Liver (tissue), 9 donors: Measurements from ENCODE around the gene MAP1A. TPM values are rescaled to one million over a fixed set of nuclear protein-coding genes. Genes with fewer than 3 reads are reported as not detected.

ENCODE experiments used
- DNase-seq: peaks from one replicate; pipeline ENCODE4 v3.0.0-alpha.2; 2017; ENCODE audit warnings: low spot score
- H3K27ac ChIP-seq, 2 donors: one replicate each; pipeline ENCODE4 v1.7.0; 2013; ENCODE audit warnings: inconsistent platforms in 2 of 2, low read length in 2 of 2, control low read depth in 1 of 2, low read depth in 1 of 2, mild to moderate bottlenecking in 1 of 2
- H3K27me3 ChIP-seq, 4 donors: one replicate each; pipeline versions ENCODE4 v1.6.1 to v1.7.0; 2013; ENCODE audit warnings: low read length in 3 of 4, inconsistent platforms in 1 of 4, mild to moderate bottlenecking in 1 of 4, moderate library complexity in 1 of 4; ENCODE audit not compliant: control insufficient read depth in 4 of 4, insufficient read depth in 4 of 4
- H3K36me3 ChIP-seq, 4 donors: one replicate each; pipeline versions ENCODE4 v1.6.1 to v1.7.0; 2013; ENCODE audit warnings: low read length in 3 of 4, mild to moderate bottlenecking in 3 of 4, low read depth in 1 of 4, moderate library complexity in 1 of 4; ENCODE audit not compliant: control insufficient read depth in 4 of 4, insufficient read depth in 3 of 4
- H3K4me1 ChIP-seq, 4 donors: one replicate each; pipeline versions ENCODE4 v1.6.1 to v1.7.0; 2013; ENCODE audit warnings: low read length in 3 of 4, mild to moderate bottlenecking in 3 of 4, moderate library complexity in 1 of 4; ENCODE audit not compliant: control insufficient read depth in 4 of 4, insufficient read depth in 4 of 4
- H3K4me3 ChIP-seq, 3 donors: one replicate each; pipeline versions ENCODE4 v1.6.1 to v1.7.0; 2013; ENCODE audit warnings: low read length in 3 of 3, control low read depth in 1 of 3, low read depth in 1 of 3, mild to moderate bottlenecking in 1 of 3
- H3K9ac ChIP-seq, 2 donors: one replicate each; pipeline ENCODE4 v1.7.0; 2013; ENCODE audit warnings: low read length in 2 of 2, mild to moderate bottlenecking in 2 of 2, moderate library complexity in 2 of 2, control low read depth in 1 of 2, low read depth in 1 of 2
- H3K9me3 ChIP-seq, 4 donors: one replicate each; pipeline versions ENCODE4 v1.6.1 to v1.7.0; 2013; ENCODE audit warnings: low read length in 3 of 4; ENCODE audit not compliant: control insufficient read depth in 4 of 4
- EGR1 ChIP-seq, 2 donors: IDR thresholded peaks; 2 replicates each; pipeline ENCODE4 v1.6.1; 2016 to 2018; ENCODE audit warnings: antibody characterized with exemption in 2 of 2, low read depth in 2 of 2
- FOXA1 ChIP-seq: IDR thresholded peaks from 2 replicates; pipeline ENCODE4 v1.6.1; 2016; ENCODE audit warnings: antibody characterized with exemption
- GABPA ChIP-seq, 2 donors: IDR thresholded peaks in 1 of 2; conservative IDR thresholded peaks in 1 of 2; 2 replicates each; pipeline ENCODE4 v1.6.1; 2016; ENCODE audit warnings: antibody characterized with exemption in 2 of 2, mild to moderate bottlenecking in 1 of 2, moderate library complexity in 1 of 2
- HNF4A ChIP-seq, 2 donors: conservative IDR thresholded peaks; 2 replicates each; pipeline ENCODE4 v1.6.1; 2016; ENCODE audit warnings: antibody characterized with exemption in 2 of 2, mild to moderate bottlenecking in 2 of 2
- HNF4G ChIP-seq: IDR thresholded peaks from 2 replicates; pipeline ENCODE4 v1.6.1; 2016; ENCODE audit warnings: antibody characterized with exemption
- JUND ChIP-seq, 2 donors: IDR thresholded peaks; 2 replicates each; pipeline ENCODE4 v1.6.1; 2016; ENCODE audit warnings: antibody characterized with exemption in 2 of 2
- MAX ChIP-seq: IDR thresholded peaks from 2 replicates; pipeline ENCODE4 v1.6.1; 2016; ENCODE audit warnings: antibody characterized with exemption
- NR2F2 ChIP-seq: IDR thresholded peaks from 2 replicates; pipeline ENCODE4 v1.6.1; 2016; ENCODE audit warnings: antibody characterized with exemption
- RAD21 ChIP-seq, 2 donors: IDR thresholded peaks; 2 replicates each; pipeline ENCODE4 v1.6.1; 2016; ENCODE audit warnings: antibody characterized with exemption in 2 of 2, mild to moderate bottlenecking in 2 of 2
- REST ChIP-seq: IDR thresholded peaks from 2 replicates; pipeline ENCODE4 v1.6.1; 2016; ENCODE audit warnings: antibody characterized with exemption, mild to moderate bottlenecking
- RXRA ChIP-seq, 2 donors: IDR thresholded peaks; 2 replicates each; pipeline ENCODE4 v1.6.1; 2017 to 2018; ENCODE audit warnings: antibody characterized with exemption in 2 of 2, mild to moderate bottlenecking in 1 of 2
- SP1 ChIP-seq: IDR thresholded peaks from 2 replicates; pipeline ENCODE4 v1.6.1; 2018; ENCODE audit warnings: antibody characterized with exemption, mild to moderate bottlenecking
- TAF1 ChIP-seq: conservative IDR thresholded peaks from 2 replicates; pipeline ENCODE4 v1.6.1; 2016; ENCODE audit warnings: antibody characterized with exemption, mild to moderate bottlenecking
- YY1 ChIP-seq: IDR thresholded peaks from 2 replicates; pipeline ENCODE4 v1.6.1; 2016; ENCODE audit warnings: antibody characterized with exemption, mild to moderate bottlenecking
- WGBS: extraction: QIAGEN DNeasy Blood & Tissue Kit; methylation state at CpG from one replicate; pipeline ENCODE4 v1.1.7; 2013; 5-methylcytosine and 5-hydroxymethylcytosine counted together
- polyA plus RNA-seq, 2 donors: library from polyadenylated mRNA; stranded (reverse) in 1 of 2; unstranded in 1 of 2; fragments of 200-250 nt in 1 of 2; fragments of >200 nt in 1 of 2; fragmentation: Nextera tagmentation in 1 of 2; extraction: Ambion mirVana in 1 of 2; gene quantifications; one replicate each; pipeline versions ENCODE4 v1.2.1 to v1.2.3, GENCODE V29; 2013 to 2015
- total RNA-seq, 2 donors: library from RNA; depleted of rRNA; stranded (reverse); fragments of >200 nt; gene quantifications; one replicate each; pipeline ENCODE4 v1.2.3, GENCODE V29; 2014
- TF ChIP-seq, protein P1 (sequence below): IDR thresholded peaks from 2 replicates; pipeline ENCODE4 v1.6.1; 2016; ENCODE audit warnings: antibody characterized with exemption
- TF ChIP-seq, protein P2 (sequence below): fragments of 150-350 bp; IDR thresholded peaks from 2 replicates; pipeline ENCODE4 v1.5.1; 2017; ENCODE audit warnings: improper control_type of control experiment, low read depth, low read length; ENCODE audit not compliant: missing input control
- TF ChIP-seq, protein P3 (sequence below): IDR thresholded peaks from 2 replicates; pipeline ENCODE4 v1.6.1; 2016; ENCODE audit warnings: antibody characterized with exemption
- donor health status: healthy.
- donor health status: healthy.
- donor health status: healthy.
- donor health status: healthy.
- donor health status: healthy.

Gene MAP1A
- total and polyA plus RNA-seq, 4 donors, result 0.11 to 0.89 (median 0.28) TPM

DNA sequence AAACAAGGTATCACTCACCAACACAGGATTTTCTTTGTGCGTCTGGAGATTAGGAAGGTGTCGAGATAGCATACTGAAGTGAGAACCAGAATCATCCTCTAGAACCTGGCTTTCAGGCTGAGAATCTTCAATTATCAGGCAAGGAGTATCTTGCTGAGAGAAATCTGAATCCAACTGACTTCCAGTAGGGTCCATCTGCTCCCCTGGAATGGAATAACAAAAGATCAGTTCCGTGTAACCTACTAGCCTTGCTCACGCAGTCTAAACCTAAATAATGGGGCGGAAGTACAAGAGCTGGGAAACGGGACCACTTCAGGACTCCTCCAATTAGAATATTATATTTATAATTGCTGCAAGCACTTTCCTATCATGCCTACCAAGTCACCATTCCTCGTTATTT, 25.1 kb upstream of the MAP1A start:
- H3K27ac ChIP-seq, result peak overlapping the region in 1 of 2 donors; percentile 73
- H3K9ac ChIP-seq, result peak overlapping the region in 1 of 2 donors; percentile 60
- H3K36me3 ChIP-seq, result peaks cover 0 to 3% (median 3%) of the 10 kb centered on the region in 4 donors
- 22% methylated on average over 7 of the region's 7 CpGs for WGBS
- no peak for DNase-seq
- H3K9me3 ChIP-seq, result no peaks in the 10 kb centered on the region
- peak overlapping the region; percentile 78 to 99 (median 96) for H3K4me3 ChIP-seq
- no peaks in the 10 kb centered on the region for H3K27me3 ChIP-seq
- TF ChIP-seq NR2F2 (no peak), JUND (IDR thresholded peaks at IDR 0.05) (no peak), REST (no peak), TAF1 (no peak), YY1 (no peak), HNF4G (no peak), FOXA1 (no peak), GABPA (IDR thresholded peaks at IDR 0.05 in 1 of 2, conservative IDR thresholded peaks at IDR 0.05 in 1 of 2) (no peak), SP1 (no peak), EGR1 (IDR thresholded peaks at IDR 0.05; ENCODE audit: low read depth in 2 of 2) (no peak), RXRA (IDR thresholded peaks at IDR 0.05) (no peak), HNF4A (conservative IDR thresholded peaks at IDR 0.05) (no peak), RAD21 (IDR thresholded peaks at IDR 0.05) (no peak), MAX (no peak)
- TF ChIP-seq, protein P1, sequence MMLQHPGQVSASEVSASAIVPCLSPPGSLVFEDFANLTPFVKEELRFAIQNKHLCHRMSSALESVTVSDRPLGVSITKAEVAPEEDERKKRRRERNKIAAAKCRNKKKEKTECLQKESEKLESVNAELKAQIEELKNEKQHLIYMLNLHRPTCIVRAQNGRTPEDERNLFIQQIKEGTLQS, result no peak
- TF ChIP-seq, protein P2, sequence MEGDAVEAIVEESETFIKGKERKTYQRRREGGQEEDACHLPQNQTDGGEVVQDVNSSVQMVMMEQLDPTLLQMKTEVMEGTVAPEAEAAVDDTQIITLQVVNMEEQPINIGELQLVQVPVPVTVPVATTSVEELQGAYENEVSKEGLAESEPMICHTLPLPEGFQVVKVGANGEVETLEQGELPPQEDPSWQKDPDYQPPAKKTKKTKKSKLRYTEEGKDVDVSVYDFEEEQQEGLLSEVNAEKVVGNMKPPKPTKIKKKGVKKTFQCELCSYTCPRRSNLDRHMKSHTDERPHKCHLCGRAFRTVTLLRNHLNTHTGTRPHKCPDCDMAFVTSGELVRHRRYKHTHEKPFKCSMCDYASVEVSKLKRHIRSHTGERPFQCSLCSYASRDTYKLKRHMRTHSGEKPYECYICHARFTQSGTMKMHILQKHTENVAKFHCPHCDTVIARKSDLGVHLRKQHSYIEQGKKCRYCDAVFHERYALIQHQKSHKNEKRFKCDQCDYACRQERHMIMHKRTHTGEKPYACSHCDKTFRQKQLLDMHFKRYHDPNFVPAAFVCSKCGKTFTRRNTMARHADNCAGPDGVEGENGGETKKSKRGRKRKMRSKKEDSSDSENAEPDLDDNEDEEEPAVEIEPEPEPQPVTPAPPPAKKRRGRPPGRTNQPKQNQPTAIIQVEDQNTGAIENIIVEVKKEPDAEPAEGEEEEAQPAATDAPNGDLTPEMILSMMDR, result no peak
- TF ChIP-seq, protein P3, sequence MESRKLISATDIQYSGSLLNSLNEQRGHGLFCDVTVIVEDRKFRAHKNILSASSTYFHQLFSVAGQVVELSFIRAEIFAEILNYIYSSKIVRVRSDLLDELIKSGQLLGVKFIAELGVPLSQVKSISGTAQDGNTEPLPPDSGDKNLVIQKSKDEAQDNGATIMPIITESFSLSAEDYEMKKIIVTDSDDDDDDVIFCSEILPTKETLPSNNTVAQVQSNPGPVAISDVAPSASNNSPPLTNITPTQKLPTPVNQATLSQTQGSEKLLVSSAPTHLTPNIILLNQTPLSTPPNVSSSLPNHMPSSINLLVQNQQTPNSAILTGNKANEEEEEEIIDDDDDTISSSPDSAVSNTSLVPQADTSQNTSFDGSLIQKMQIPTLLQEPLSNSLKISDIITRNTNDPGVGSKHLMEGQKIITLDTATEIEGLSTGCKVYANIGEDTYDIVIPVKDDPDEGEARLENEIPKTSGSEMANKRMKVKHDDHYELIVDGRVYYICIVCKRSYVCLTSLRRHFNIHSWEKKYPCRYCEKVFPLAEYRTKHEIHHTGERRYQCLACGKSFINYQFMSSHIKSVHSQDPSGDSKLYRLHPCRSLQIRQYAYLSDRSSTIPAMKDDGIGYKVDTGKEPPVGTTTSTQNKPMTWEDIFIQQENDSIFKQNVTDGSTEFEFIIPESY, result no peak
- H3K4me1 ChIP-seq, result peaks cover 0 to 9% (median 4%) of the 10 kb centered on the region in 4 donors
